ENCODE measurements around the gene TFB1M. TPM values are rescaled to one million over a fixed set of nuclear protein-coding genes. Genes with fewer than 3 reads are reported as not detected.

TFB1M gene
- total RNA-seq, 2 donors from 2014 or later = 38.8 to 43.0 TPM

- Histone ChIP-seq H3K27me3 (ENCODE audit: control insufficient read depth, insufficient read depth, low read length, poor library complexity, severe bottlenecking) (no peaks in the 10 kb centered on the region), H3K4me3 (ENCODE audit: low read length) (no peak overlapping the region), H3K4me1 (ENCODE audit: control insufficient read depth, insufficient read depth, low read length) (peaks cover 8% of the 10 kb centered on the region), H3K36me3 (ENCODE audit: control insufficient read depth, insufficient read depth, low read length) (no peaks in the 10 kb centered on the region), H3K9ac (ENCODE audit: extremely low read depth, low read length, poor library complexity, severe bottlenecking) (no peak overlapping the region), H3K9me3 (ENCODE audit: control insufficient read depth, low read length) (peaks cover 9% of the 10 kb centered on the region), H3K27ac (ENCODE audit: low read depth, low read length) (no peak overlapping the region)
- H3K4me1 Mint-ChIP-seq = peaks cover 32% of the 10 kb centered on the region
- DNase-seq = no peak
- peaks cover 3% of the 10 kb centered on the region for H3K9me3 Mint-ChIP-seq
- TF ChIP-seq CTCF (conservative IDR thresholded peaks at IDR 0.05) = no peak
- H3K27me3 Mint-ChIP-seq (ENCODE audit: insufficient read depth) = no peaks in the 10 kb centered on the region
- 93 to 94% methylated on average over 5 to 6 of the region's 6 CpGs for WGBS, 2 experiments (ENCODE audit: insufficient coverage in 1 of 2, insufficient read length in 1 of 2)
- H3K27ac Mint-ChIP-seq = no peak overlapping the region
- H3K4me3 Mint-ChIP-seq = no peak overlapping the region
- H3K36me3 Mint-ChIP-seq (ENCODE audit: low read depth) = no peaks in the 10 kb centered on the region
Measured at GRCh38 chr6:155330133-155330734, 15.9 kb upstream of the TFB1M start.

- Histone ChIP-seq H3K9ac (ENCODE audit: extremely low read depth, low read length, poor library complexity, severe bottlenecking) (no peak overlapping the region), H3K27ac (ENCODE audit: low read depth, low read length) (no peak overlapping the region), H3K4me1 (ENCODE audit: control insufficient read depth, insufficient read depth, low read length) (peaks cover 8% of the 10 kb centered on the region), H3K27me3 (ENCODE audit: control insufficient read depth, insufficient read depth, low read length, poor library complexity, severe bottlenecking) (no peaks in the 10 kb centered on the region), H3K9me3 (ENCODE audit: control insufficient read depth, low read length) (peaks cover 2% of the 10 kb centered on the region), H3K4me3 (ENCODE audit: low read length) (no peak overlapping the region), H3K36me3 (ENCODE audit: control insufficient read depth, insufficient read depth, low read length) (no peaks in the 10 kb centered on the region)
- DNase-seq = no peak
- H3K4me3 Mint-ChIP-seq = no peak overlapping the region
- no peak for TF ChIP-seq CTCF (conservative IDR thresholded peaks at IDR 0.05)
- peak overlapping the region; percentile 88 for H3K27ac Mint-ChIP-seq
- H3K4me1 Mint-ChIP-seq = peaks cover 32% of the 10 kb centered on the region
- no peaks in the 10 kb centered on the region for H3K36me3 Mint-ChIP-seq (ENCODE audit: low read depth)
- H3K27me3 Mint-ChIP-seq (ENCODE audit: insufficient read depth) = no peaks in the 10 kb centered on the region
- 79 to 96% methylated on average over 6 to 8 of the region's 8 CpGs for WGBS, 2 experiments (ENCODE audit: insufficient coverage in 1 of 2, insufficient read length in 1 of 2)
- no peaks in the 10 kb centered on the region for H3K9me3 Mint-ChIP-seq
Measured at GRCh38 chr6:155329460-155330132, 15.3 kb upstream of the TFB1M start.

- H3K4me3 ChIP-seq (ENCODE audit: low read length) = peak overlapping the region; percentile 53
- Mint-ChIP-seq H3K4me1 (peaks cover 32% of the 10 kb centered on the region), H3K4me3 (peak overlapping the region; percentile 32), H3K36me3 (ENCODE audit: low read depth) (no peaks in the 10 kb centered on the region), H3K27me3 (ENCODE audit: insufficient read depth) (no peaks in the 10 kb centered on the region), H3K9me3 (no peaks in the 10 kb centered on the region), H3K27ac (peak overlapping the region; percentile 88)
- H3K27ac ChIP-seq (ENCODE audit: low read depth, low read length) = peak overlapping the region; percentile 8
- no peaks in the 10 kb centered on the region for H3K9me3 ChIP-seq (ENCODE audit: control insufficient read depth, low read length)
- H3K27me3 ChIP-seq (ENCODE audit: control insufficient read depth, insufficient read depth, low read length, poor library complexity, severe bottlenecking) = no peaks in the 10 kb centered on the region
- no peak overlapping the region for H3K9ac ChIP-seq (ENCODE audit: extremely low read depth, low read length, poor library complexity, severe bottlenecking)
- no peaks in the 10 kb centered on the region for H3K36me3 ChIP-seq (ENCODE audit: control insufficient read depth, insufficient read depth, low read length)
- no peak for TF ChIP-seq CTCF (conservative IDR thresholded peaks at IDR 0.05)
- DNase-seq = peak; percentile 78
- 25 to 60% methylated on average over 1 to 6 of the region's 6 CpGs for WGBS, 2 experiments (ENCODE audit: insufficient coverage in 1 of 2, insufficient read length in 1 of 2)
- H3K4me1 ChIP-seq (ENCODE audit: control insufficient read depth, insufficient read depth, low read length) = peaks cover 8% of the 10 kb centered on the region
Measured at GRCh38 chr6:155328539-155329459, 14.5 kb upstream of the TFB1M start.
